GM12878 (cell line): ENCODE results near the gene SEPTIN14. TPM values are rescaled to one million over a fixed set of nuclear protein-coding genes. Genes with fewer than 3 reads are reported as not detected.

Source experiments
- ATAC-seq: fragments of 200-7000 bp; cut with Tn5 transposase; 3 replicates; pipeline ENCODE4 v1.9.1; 2020; ENCODE audit warnings: mild to moderate bottlenecking, moderate library complexity
- BruUV-seq: library from RNA; stranded (reverse); fragments of 400-500 nt; replicated peaks from 2 replicates; lab custom pipeline; 2021; lab: Mats Ljungman, UMichigan
- CTCF ChIA-PET: fragments of 300-600 bp; sonication (Branson Sonifier 250); formaldehyde crosslinking; extraction: SDS; loops from one replicate; lab custom pipeline; 2021; ENCODE audit warnings: inconsistent platforms; lab: Yijun Ruan, JAX
- POLR2A ChIA-PET: fragments of 350-600 bp; formaldehyde crosslinking; extraction: SDS; loops from one replicate; lab custom pipeline; 2021; ENCODE audit warnings: inconsistent platforms; lab: Charles Lee
- RAD21 ChIA-PET: fragments of 300-600 bp; sonication (Branson Sonifier 250); formaldehyde crosslinking; loops from one replicate; lab custom pipeline; 2023; ENCODE audit warnings: antibody characterized with exemption; ENCODE audit not compliant: unreplicated experiment; lab: Charles Lee
- SMC1A ChIA-PET: fragments of 300-600 bp; sonication (Branson Sonifier 250); formaldehyde crosslinking; loops from one replicate; lab custom pipeline; 2023; ENCODE audit not compliant: unreplicated experiment, uncharacterized antibody; lab: Charles Lee
- DNase-seq: peaks from one replicate; pipeline ENCODE4 v3.0.0-alpha.2; 2011; ENCODE audit warnings: low read depth, low spot score
- FAIRE-seq: peaks from 3 replicates; lab custom pipeline; 2011; peaks lifted over from hg19 to GRCh38; lab: Jason Lieb, UNC
- H2AFZ ChIP-seq: 2 replicates; pipeline ENCODE4 v1.6.0; 2011; ENCODE audit warnings: low read depth, low read length, control low read depth; ENCODE audit not compliant: control insufficient read depth
- H3K27ac ChIP-seq: 2 replicates; pipeline ENCODE4 v1.5.1; 2011; ENCODE audit warnings: control low read depth; ENCODE audit not compliant: control insufficient read depth, insufficient read depth
- H3K27me3 ChIP-seq, 2 experiments: replicated peaks in 1 of 2; 2 replicates each; pipeline versions ENCODE4 v1.6.0 to v1.6.1; 2011; ENCODE audit warnings: low read length in 1 of 2; ENCODE audit not compliant: control insufficient read depth in 2 of 2, insufficient read depth in 2 of 2
- H3K36me3 ChIP-seq, 2 experiments: 2 replicates each; pipeline ENCODE4 v1.5.1; 2011; ENCODE audit warnings: low read length in 1 of 2; ENCODE audit not compliant: control insufficient read depth in 2 of 2, insufficient read depth in 2 of 2
- H3K4me1 ChIP-seq: 2 replicates; pipeline ENCODE4 v1.6.1; 2011; ENCODE audit warnings: mild to moderate bottlenecking, low read length, moderate library complexity, mixed read lengths; ENCODE audit not compliant: control insufficient read depth, insufficient read depth
- H3K4me2 ChIP-seq: 2 replicates; pipeline ENCODE4 v1.6.0; 2011; ENCODE audit warnings: control low read depth; ENCODE audit not compliant: control insufficient read depth, insufficient read depth
- H3K4me3 ChIP-seq: fragments of 200-600 bp; sonication (generic); 2 replicates; pipeline ENCODE4 v1.5.1; 2016
- H3K79me2 ChIP-seq: 2 replicates; pipeline ENCODE4 v1.6.0; 2011; ENCODE audit warnings: low read length; ENCODE audit not compliant: control insufficient read depth, insufficient read depth
- H3K9ac ChIP-seq: 2 replicates; pipeline ENCODE4 v1.8.0; 2011; ENCODE audit warnings: low read length, control low read depth, mixed read lengths; ENCODE audit not compliant: control insufficient read depth, insufficient read depth
- H3K9me3 ChIP-seq: replicated peaks from 3 replicates; pipeline ENCODE4 v1.5.1; 2011; ENCODE audit warnings: mild to moderate bottlenecking, low read length; ENCODE audit not compliant: control insufficient read depth, insufficient read depth
- H4K20me1 ChIP-seq: 2 replicates; pipeline ENCODE4 v1.6.0; 2011; ENCODE audit not compliant: control insufficient read depth, insufficient read depth
- CEBPB ChIP-seq, 2 experiments: fragments of 150-350 bp in 1 of 2; IDR thresholded peaks; 2 replicates each; pipeline ENCODE4 v1.6.1; 2012 to 2014; ENCODE audit warnings: low read depth in 2 of 2, low read length in 2 of 2, borderline replicate concordance in 1 of 2, inconsistent platforms in 1 of 2
- CHD2 ChIP-seq: IDR thresholded peaks from 2 replicates; pipeline ENCODE4 v1.6.1; 2011; ENCODE audit warnings: low read depth, low read length, improper control_type of control experiment, borderline replicate concordance
- IRF4 ChIP-seq: IDR thresholded peaks from 2 replicates; pipeline ENCODE4 v1.6.1; 2011; ENCODE audit warnings: low read depth, low read length
- KLF5 ChIP-seq: fragments of 450-650 bp; IDR thresholded peaks from 2 replicates; pipeline ENCODE4 v1.6.1; 2014; ENCODE audit warnings: mild to moderate bottlenecking; ENCODE audit not compliant: partially characterized antibody
- LARP7 ChIP-seq: fragments of 450-650 bp; IDR thresholded peaks from 2 replicates; pipeline ENCODE4 v1.6.1; 2017; ENCODE audit warnings: mild to moderate bottlenecking
- NKRF ChIP-seq: fragments of 450-650 bp; conservative IDR thresholded peaks from 2 replicates; pipeline ENCODE4 v1.6.1; 2017; ENCODE audit warnings: mild to moderate bottlenecking, moderate library complexity
- NR2C1 ChIP-seq: fragments of 450-650 bp; IDR thresholded peaks from 2 replicates; pipeline ENCODE4 v1.6.1; 2017; ENCODE audit warnings: antibody characterized with exemption, mild to moderate bottlenecking, moderate library complexity
- PAX5 ChIP-seq: IDR thresholded peaks from 2 replicates; pipeline ENCODE4 v1.6.1; 2011; ENCODE audit warnings: low read depth, low read length, borderline replicate concordance
- POLR2A ChIP-seq: IDR thresholded peaks from 2 replicates; pipeline ENCODE4 v1.6.1; 2011; ENCODE audit warnings: low read depth, mild to moderate bottlenecking, low read length
- POLR2AphosphoS2 ChIP-seq: IDR thresholded peaks from 2 replicates; pipeline ENCODE4 v1.6.1; 2011; ENCODE audit warnings: low read depth, mild to moderate bottlenecking, low read length, improper control_type of control experiment, moderate library complexity
- YBX1 ChIP-seq: fragments of 450-650 bp; IDR thresholded peaks from 2 replicates; pipeline ENCODE4 v1.6.1; 2016; ENCODE audit warnings: antibody characterized with exemption
- ZNF24 ChIP-seq: fragments of 450-650 bp; IDR thresholded peaks from 2 replicates; pipeline ENCODE4 v1.6.1; 2017; ENCODE audit warnings: antibody characterized with exemption, mild to moderate bottlenecking
- WGBS: methylation state at CpG from one replicate; pipeline ENCODE4 v1.1.6; 2016; ENCODE audit warnings: low lambda C conversion rate; ENCODE audit not compliant: insufficient replicate concordance, insufficient coverage; ENCODE audit errors: missing lambda C conversion rate; 5-methylcytosine and 5-hydroxymethylcytosine counted together
- in situ Hi-C: fragments of 300-500 bp; cut with MboI; formaldehyde crosslinking; loops from 9 replicates; pipeline ENCODE4 v1.14.3; 2018; ENCODE audit warnings: mixed read lengths
- intact Hi-C: fragments of 100-400 bp; cut with micrococcal nuclease; formaldehyde crosslinking; loops from one replicate; pipeline ENCODE4 v1.14.2; 2022; ENCODE audit not compliant: unreplicated experiment
- polyA plus RNA-seq, 11 experiments: library from polyadenylated mRNA; depleted of rRNA in 4 of 11; unstranded in 6 of 11; stranded (reverse) in 5 of 11; fragments of >200 nt; fragmentation: Nextera tagmentation in 4 of 11; fragmentation: Illumina TruSeq in 1 of 11; extraction: Ambion mirVana in 4 of 11; extraction: Trizol in 1 of 11; gene quantifications; 1 replicate in 1 of 11; 2 replicates in 10 of 11; pipeline versions ENCODE4 v1.2.1 to v1.2.3, GENCODE V29; 2011 to 2016; ENCODE audit warnings: inconsistent platforms in 2 of 11, missing spikeins in 2 of 11, low read depth in 1 of 11
- total RNA-seq, 4 experiments: library from RNA; depleted of rRNA in 3 of 4; stranded (reverse); fragments of >200 nt in 3 of 4; fragmentation: Illumina TruSeq in 1 of 4; extraction: Trizol in 1 of 4; gene quantifications; 2 replicates each; pipeline versions ENCODE4 v1.2.1 to v1.2.3, GENCODE V29; 2013 to 2021
- TF ChIP-seq, protein P1 (sequence below): fragments of 450-650 bp; IDR thresholded peaks from 2 replicates; pipeline ENCODE4 v1.6.1; 2017; ENCODE audit warnings: borderline replicate concordance

SEPTIN14 gene
- total and polyA plus RNA-seq, 10 of the 15 experiments (the other 5 are each of a cell fraction or from before 2014, with no cell fraction given): 0.01 TPM; not detected in 9

- no peak for TF ChIP-seq NKRF
- no peak for TF ChIP-seq IRF4
- TF ChIP-seq ZNF24: no peak
- TF ChIP-seq KLF5: no peak
Measured at GRCh38 chr7:55838595-55838994, 24.0 kb downstream of the SEPTIN14 start (continued).

GRCh38 chr7:55827577-55827976 is 35.0 kb downstream of the SEPTIN14 start:
- Histone ChIP-seq H3K4me2 (no peak overlapping the region), H3K27me3 (no peaks in the 10 kb centered on the region), H3K9me3 (no peaks in the 10 kb centered on the region), H4K20me1 (no peaks in the 10 kb centered on the region), H3K4me3 (no peak overlapping the region), H3K27ac (no peak overlapping the region), H3K79me2 (no peaks in the 10 kb centered on the region), H2AFZ (no peak overlapping the region), H3K4me1 (no peaks in the 10 kb centered on the region), H3K36me3 (no peaks in the 10 kb centered on the region), H3K9ac (no peak overlapping the region)
- ChIA-PET POLR2A (interaction anchor here (0.6 kb wide), 1 partner anchor 545 kb away, joined by 4 read pairs; no protein-coding TSS in a partner anchor), CTCF (interaction anchor here (0.7 kb wide), 1 partner anchor 498 kb away, joined by 3 read pairs; no protein-coding TSS in a partner anchor), RAD21 (no interaction called here), SMC1A (no interaction called here)
- FAIRE-seq (no peak), ATAC-seq (no peak), DNase-seq (no peak)
- intact Hi-C loops: no loop called here
- TF ChIP-seq PAX5: no peak
- TF ChIP-seq YBX1: no peak
- TF ChIP-seq IRF4: no peak
- TF ChIP-seq CHD2: no peak
- TF ChIP-seq POLR2AphosphoS2: no peak
- no peak for TF ChIP-seq NR2C1
- TF ChIP-seq, protein P1, sequence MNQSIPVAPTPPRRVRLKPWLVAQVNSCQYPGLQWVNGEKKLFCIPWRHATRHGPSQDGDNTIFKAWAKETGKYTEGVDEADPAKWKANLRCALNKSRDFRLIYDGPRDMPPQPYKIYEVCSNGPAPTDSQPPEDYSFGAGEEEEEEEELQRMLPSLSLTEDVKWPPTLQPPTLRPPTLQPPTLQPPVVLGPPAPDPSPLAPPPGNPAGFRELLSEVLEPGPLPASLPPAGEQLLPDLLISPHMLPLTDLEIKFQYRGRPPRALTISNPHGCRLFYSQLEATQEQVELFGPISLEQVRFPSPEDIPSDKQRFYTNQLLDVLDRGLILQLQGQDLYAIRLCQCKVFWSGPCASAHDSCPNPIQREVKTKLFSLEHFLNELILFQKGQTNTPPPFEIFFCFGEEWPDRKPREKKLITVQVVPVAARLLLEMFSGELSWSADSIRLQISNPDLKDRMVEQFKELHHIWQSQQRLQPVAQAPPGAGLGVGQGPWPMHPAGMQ: no peak
- TF ChIP-seq LARP7: no peak
- TF ChIP-seq CEBPB (IDR thresholded peaks at IDR 0.05; ENCODE audit: borderline replicate concordance in 1 of 2, low read depth in 2 of 2, low read length in 2 of 2): no peak
- TF ChIP-seq POLR2A: no peak
- in situ Hi-C loops: no loop called here
- BruUV-seq: no TSS peak
- WGBS: 0% methylated on average over 1 of the region's 1 CpG
